ENCODE measurements around the gene NKAIN2.

- TF ChIP-seq POLR2A (IDR thresholded peaks at IDR 0.05; ENCODE audit: extremely low read depth, insufficient read length) (no peak), CTCF (IDR thresholded peaks at IDR 0.05; ENCODE audit: low read depth, low read length) (no peak), MYC (IDR thresholded peaks at IDR 0.05; ENCODE audit: low read depth, low read length) (no peak), MAX (IDR thresholded peaks at IDR 0.05; ENCODE audit: low read depth, low read length) (no peak)
Observed at GRCh38 chr6:123972600-123973294, 169.1 kb downstream of the NKAIN2 start.
